NCI-H748 treated with DMSO at 0.1 percent for 48 hours (cell line): Measurements from ENCODE around the gene GEN1.

Experiments used
- DNase-seq: peaks from one replicate; lab custom pipeline; 2025; lab: John Stamatoyannopoulos, UW

The GEN1 gene, protein sequence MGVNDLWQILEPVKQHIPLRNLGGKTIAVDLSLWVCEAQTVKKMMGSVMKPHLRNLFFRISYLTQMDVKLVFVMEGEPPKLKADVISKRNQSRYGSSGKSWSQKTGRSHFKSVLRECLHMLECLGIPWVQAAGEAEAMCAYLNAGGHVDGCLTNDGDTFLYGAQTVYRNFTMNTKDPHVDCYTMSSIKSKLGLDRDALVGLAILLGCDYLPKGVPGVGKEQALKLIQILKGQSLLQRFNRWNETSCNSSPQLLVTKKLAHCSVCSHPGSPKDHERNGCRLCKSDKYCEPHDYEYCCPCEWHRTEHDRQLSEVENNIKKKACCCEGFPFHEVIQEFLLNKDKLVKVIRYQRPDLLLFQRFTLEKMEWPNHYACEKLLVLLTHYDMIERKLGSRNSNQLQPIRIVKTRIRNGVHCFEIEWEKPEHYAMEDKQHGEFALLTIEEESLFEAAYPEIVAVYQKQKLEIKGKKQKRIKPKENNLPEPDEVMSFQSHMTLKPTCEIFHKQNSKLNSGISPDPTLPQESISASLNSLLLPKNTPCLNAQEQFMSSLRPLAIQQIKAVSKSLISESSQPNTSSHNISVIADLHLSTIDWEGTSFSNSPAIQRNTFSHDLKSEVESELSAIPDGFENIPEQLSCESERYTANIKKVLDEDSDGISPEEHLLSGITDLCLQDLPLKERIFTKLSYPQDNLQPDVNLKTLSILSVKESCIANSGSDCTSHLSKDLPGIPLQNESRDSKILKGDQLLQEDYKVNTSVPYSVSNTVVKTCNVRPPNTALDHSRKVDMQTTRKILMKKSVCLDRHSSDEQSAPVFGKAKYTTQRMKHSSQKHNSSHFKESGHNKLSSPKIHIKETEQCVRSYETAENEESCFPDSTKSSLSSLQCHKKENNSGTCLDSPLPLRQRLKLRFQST

DNA sequence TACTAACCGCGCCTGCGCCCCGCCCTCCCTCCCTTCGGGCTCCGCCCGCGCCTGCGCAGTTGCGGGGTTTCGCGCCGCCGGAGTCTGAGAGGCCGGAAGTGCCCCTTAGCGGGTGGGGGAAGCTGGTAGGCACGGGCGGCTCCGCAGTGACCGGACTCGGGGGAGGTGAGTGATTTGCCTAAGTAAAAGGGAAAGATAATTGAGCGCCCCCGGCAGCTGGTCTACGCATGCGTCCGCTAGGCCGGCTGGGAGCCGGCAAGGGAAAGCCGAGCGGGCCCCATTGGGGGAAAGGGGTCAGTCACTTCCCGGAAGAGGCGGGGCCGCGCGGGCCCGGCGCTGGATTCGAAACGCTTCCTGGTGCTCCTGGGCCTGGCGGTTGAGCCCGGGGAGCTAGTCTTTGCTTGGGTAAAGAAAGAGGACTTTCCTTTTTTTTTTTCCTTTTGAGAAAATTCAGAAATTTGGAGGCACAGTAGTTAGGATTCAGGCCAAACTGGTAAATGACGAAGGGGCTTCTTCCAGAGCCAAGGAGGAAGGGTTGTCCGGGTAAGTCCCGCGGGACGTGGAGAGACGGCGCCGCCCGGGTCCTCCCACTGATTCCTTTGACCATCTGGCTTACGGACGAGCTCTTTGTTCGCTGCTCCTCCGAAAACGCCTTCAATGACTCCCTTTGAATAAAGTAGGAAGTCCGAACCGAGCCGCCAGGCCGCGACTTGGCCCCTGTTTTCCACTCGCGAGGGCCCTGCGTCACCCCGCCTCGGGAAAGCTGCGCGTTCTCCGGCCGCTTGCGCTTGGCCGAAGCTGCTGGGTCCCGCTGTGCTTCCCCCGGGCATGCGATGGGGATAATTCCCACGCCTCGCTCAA, at the start of gene GEN1, which contains the start of gene SMC6:
Gene GEN1, plus strand, starts transcription at position 336 of the 861 bp plus-strand sequence. CDS start 5,806 bp downstream, outside the sequence.
Gene SMC6, minus strand, starts transcription at position 8 of the 861 bp plus-strand sequence. CDS start 7,864 bp downstream, outside the sequence.
- peak; percentile 84 for DNase-seq

GRCh38 chr2:17706845-17707244, 47.1 kb upstream of the GEN1 start:
- no peak for DNase-seq

DNA sequence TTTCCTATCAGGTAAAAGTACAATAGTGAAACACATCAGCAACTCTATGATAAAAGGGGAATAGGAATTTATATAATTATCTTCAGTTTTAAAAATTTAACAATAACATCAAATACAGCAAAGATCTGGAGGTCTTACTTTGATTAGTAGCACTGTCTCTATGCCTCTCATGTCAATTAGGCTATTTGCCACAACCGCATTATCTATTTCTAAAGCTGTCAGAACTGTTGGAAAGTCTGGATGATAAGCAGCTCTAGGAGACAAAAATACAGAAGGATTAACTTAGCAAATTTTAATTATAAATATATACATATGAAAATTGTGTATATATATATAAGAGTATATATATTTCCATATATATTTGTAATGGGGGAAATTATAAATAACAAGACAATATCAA, 45.4 kb upstream of the GEN1 start:
- DNase-seq, result no peak

GRCh38 chr2:17709897-17710296, 44.0 kb upstream of the GEN1 start:
- DNase-seq, result no peak

GRCh38 chr2:17710547-17711248, 43.2 kb upstream of the GEN1 start:
- no peak for DNase-seq

DNA sequence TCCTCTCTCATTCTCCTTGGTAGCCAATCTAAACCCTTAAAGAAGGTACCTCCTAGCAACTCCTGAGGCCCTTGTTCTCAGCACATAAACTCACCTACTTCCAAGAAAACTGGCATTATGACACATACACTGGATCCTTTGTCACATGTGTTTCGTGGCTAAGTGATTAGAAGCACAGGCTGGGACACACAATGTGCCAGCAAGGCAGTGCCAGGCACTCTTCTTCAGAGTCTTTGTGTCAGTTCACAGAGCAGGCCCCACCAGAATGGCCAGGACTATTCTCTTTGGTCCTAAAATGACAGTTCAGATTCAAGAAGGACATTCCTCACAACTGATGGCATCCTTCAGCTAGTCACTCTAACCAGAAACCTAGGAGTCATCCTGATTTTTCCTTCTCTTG, 40.6 kb upstream of the GEN1 start:
- no peak for DNase-seq

GRCh38 chr2:17717666-17718065, 36.3 kb upstream of the GEN1 start:
- no peak for DNase-seq

DNA sequence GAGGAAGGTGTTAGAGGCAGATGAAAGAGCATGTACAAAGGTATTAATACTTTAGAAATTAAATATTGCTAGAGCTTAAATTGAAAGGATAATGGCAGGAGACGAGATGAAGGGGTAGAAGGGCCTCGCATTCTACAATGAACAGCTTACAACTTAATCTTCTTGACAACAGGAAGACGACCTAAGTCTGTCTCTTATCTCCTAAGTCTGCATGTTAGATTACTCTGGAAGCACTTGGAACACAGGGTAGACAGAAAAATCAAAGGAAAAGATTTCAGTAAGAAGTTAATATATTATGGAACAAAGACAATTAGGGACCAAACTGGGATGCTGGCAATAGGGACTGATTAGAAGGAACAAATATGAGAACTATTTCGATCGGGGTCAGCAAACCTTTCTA, 35.2 kb upstream of the GEN1 start:
- no peak for DNase-seq

DNA sequence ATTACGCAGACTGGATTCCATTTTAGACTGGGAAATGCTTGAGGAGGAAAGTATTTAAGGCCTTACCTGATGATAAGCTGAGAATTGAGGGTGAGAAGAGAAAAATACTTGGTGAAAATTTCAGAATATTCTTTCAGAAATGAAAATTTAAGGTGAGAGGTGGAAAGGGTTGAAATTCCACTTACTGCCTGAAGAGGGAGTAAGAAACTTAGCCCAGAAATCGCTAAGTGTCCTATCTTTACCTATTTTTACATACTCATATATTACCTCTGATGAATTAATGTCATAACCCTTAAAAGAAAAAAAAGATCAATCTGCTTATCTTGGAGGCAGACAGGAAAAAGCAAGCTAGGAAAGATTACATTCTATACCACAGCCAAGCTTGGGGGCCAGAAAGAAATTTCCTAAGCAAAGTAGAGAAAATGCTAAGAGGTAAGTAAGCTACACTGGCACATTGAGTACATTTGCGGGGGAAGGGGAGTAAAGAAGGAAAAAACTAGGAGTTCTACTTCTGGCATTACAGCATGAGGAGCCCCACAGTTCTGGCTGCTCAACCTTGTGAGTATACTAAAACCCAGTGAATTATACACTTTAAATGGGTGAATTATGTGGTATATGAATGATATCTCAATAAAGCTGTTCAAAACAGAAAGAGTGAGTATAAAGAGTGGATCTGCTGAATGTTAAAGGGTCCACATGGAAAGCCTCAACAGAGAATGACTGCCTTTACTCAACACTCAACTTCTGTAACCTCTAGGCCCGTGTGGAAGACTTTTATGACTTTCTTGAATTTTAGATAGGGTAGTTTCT, 34.2 kb upstream of the GEN1 start:
- DNase-seq, result no peak

GRCh38 chr2:17728210-17728609, 25.7 kb upstream of the GEN1 start:
- DNase-seq, result no peak

- DNase-seq, result no peak
These were observed 24.1 kb upstream of the GEN1 start for GRCh38 chr2:17729880-17730279.

GRCh38 chr2:17733599-17733998, 20.3 kb upstream of the GEN1 start:
- DNase-seq, result no peak

GRCh38 chr2:17735864-17736263, 18.1 kb upstream of the GEN1 start:
- no peak for DNase-seq

GRCh38 chr2:17736989-17737388, 16.9 kb upstream of the GEN1 start:
- no peak for DNase-seq

- DNase-seq, result no peak
These were observed 13.7 kb upstream of the GEN1 start for GRCh38 chr2:17740203-17740602.

DNA sequence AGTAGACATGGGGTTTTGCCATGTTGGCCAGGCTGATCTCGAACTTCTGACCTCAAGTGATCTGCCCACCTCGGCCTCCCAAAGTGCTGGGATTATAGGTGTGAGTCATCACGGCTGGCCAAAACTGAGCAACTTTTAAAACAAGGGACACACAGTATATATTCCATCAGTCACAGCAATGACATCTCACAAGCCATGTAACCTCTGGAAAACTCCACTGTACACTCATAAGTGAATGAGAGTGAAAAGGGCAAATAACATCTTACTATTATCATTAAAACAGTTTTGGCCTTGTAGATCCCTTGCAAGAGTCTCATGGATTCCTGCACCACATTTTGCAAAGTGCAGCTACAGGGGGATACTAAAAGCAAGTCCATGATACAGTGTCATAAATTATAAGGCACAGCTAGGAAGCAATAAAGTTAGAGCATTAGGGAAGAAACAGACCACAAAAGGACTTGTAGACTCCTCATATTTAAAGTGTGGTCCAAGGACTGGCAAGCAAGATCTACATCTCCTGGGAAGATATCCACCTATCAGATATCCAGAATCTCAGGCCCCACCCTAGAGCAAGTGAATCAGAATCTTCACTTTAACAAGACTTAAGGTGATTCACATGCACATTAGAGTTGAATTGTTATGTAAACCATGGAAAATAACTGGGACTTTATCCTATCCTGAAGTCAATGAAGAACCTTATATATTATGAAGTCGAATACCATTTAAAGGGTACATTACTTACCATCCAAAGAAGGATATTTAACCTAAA, 6.1 kb upstream of the GEN1 start:
- no peak for DNase-seq

DNA sequence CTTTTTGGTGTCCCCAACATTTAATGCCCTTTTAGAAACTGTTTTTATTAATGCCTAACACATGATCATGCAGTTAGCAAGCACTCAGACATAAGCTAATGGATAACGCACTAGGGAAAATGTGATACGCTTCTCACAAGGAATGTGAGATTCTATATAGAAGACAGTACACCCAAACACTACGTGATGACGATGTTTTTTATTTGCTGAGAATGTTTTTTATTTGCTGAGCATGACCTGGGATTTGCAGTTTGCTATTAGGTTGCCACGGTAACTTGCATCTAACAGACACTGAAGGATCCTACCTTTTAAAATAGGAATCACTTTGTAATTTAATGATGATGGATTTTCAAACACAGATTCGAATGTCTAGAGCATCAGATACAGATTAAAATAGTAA, 5.2 kb upstream of the GEN1 start:
- DNase-seq, result peak; percentile 8

DNA sequence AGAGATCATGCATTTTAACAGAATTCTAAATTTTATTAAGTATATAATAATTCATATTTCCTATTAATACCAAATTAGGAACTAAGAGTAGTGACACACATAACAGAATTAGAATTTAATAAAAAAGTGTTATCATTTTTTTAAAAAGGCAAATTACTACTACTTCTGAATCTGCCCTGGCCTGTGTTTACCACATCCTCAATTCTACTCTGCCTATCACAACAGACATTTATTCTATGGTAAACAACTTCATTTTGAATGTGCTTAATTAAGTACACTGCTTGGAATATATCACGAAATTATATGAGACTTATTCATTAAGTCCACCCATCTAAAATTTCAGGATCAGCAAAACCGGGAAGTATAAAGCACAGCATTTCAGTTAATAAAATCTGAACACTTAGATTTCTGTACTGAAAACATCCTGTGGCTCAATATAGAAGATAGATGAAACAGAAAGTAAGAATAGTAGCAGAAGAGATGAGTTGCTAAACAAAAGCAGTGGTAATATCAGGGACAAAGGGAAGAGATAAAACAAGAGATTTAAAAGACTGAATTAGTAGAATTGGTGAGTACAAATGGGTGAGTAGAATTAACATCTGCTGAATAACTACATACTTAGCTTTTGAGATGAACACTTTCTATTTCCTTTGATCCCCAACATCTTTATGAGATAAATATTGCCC, 4.0 kb upstream of the GEN1 start:
- DNase-seq, result no peak

- no peak for DNase-seq
These were observed 1.7 kb upstream of the GEN1 start for GRCh38 chr2:17752246-17752645.
